CD4-positive, alpha-beta T cell treated with Interleukin-17A for 1 hour (primary cell): Measurements from ENCODE around the gene MYO1A.
"Not testable (repeated sequence)": the region's sequence is repeated elsewhere in the genome, so short reads cannot be mapped to it uniquely, and the experiment has no call there.

Source experiments
- DNase-seq: peaks from one replicate; pipeline ENCODE4 v3.0.0-alpha.2; 2020

The MYO1A gene

GRCh38 chr12:57046947-57047890 lies 2.7 kb downstream of the MYO1A start:
- peak; percentile 47 for DNase-seq

- no peak for DNase-seq
Measured at GRCh38 chr12:57046086-57046791, 3.7 kb downstream of the MYO1A start.

- no peak for DNase-seq
Measured at GRCh38 chr12:57044889-57045288, 5.0 kb downstream of the MYO1A start.

- DNase-seq = no peak
Measured at GRCh38 chr12:57044468-57044867, 5.5 kb downstream of the MYO1A start.

GRCh38 chr12:57042695-57043094 lies 7.2 kb downstream of the MYO1A start:
- DNase-seq = no peak

GRCh38 chr12:57040750-57041149 lies 9.2 kb downstream of the MYO1A start:
- no peak for DNase-seq

GRCh38 chr12:57040211-57040610 lies 9.7 kb downstream of the MYO1A start:
- no peak for DNase-seq

GRCh38 chr12:57039016-57039798 lies 10.7 kb downstream of the MYO1A start:
- no peak for DNase-seq

GRCh38 chr12:57037264-57037663 lies 12.7 kb downstream of the MYO1A start:
- DNase-seq = no peak

GRCh38 chr12:57033431-57033830 lies 16.5 kb downstream of the MYO1A start:
- DNase-seq = no peak

- no peak for DNase-seq
Measured at GRCh38 chr12:57031789-57032188, 18.1 kb downstream of the MYO1A start.

GRCh38 chr12:57031138-57031725 lies 18.7 kb downstream of the MYO1A start:
- peak; percentile 20 for DNase-seq

GRCh38 chr12:57029457-57029856 lies 20.5 kb downstream of the MYO1A start:
- no peak for DNase-seq

- DNase-seq = no peak
Measured at GRCh38 chr12:57027805-57028153, 22.1 kb downstream of the MYO1A start.

GRCh38 chr12:57027011-57027804 lies 22.7 kb downstream of the MYO1A start:
- no peak for DNase-seq

- no peak for DNase-seq
Measured at GRCh38 chr12:57025196-57025595, 24.7 kb downstream of the MYO1A start.

- DNase-seq = not testable (repeated sequence)
Measured at GRCh38 chr12:57022324-57022723, 27.6 kb downstream of the MYO1A start.

GRCh38 chr12:57019983-57020719 lies 29.8 kb downstream of the MYO1A start:
- no peak for DNase-seq

- no peak for DNase-seq
Measured at GRCh38 chr12:57018906-57019305, 31.0 kb downstream of the MYO1A start.

GRCh38 chr12:57018353-57018752 lies 31.6 kb downstream of the MYO1A start:
- DNase-seq = not testable (repeated sequence)

- DNase-seq = no peak
Measured at GRCh38 chr12:57016348-57016747, 33.6 kb downstream of the MYO1A start, which contains the start of gene TAC3. Gene TAC3 (minus strand): TSS chr12:57016529. CDS start chr12:57015797, 732 bp downstream.
